GM12878 (cell line): ENCODE measurements around the gene LYVE1. TPM values are rescaled to one million over a fixed set of nuclear protein-coding genes. Genes with fewer than 3 reads are reported as not detected.

Experiments used
- ATAC-seq: fragments of 200-7000 bp; cut with Tn5 transposase; 3 replicates; pipeline ENCODE4 v1.9.1; 2020; ENCODE audit warnings: mild to moderate bottlenecking, moderate library complexity
- BruUV-seq: library from RNA; stranded (reverse); fragments of 400-500 nt; replicated peaks from 2 replicates; lab custom pipeline; 2021; lab: Mats Ljungman, UMichigan
- CTCF ChIA-PET: fragments of 300-600 bp; sonication (Branson Sonifier 250); formaldehyde crosslinking; extraction: SDS; loops from one replicate; lab custom pipeline; 2021; ENCODE audit warnings: inconsistent platforms; lab: Yijun Ruan, JAX
- POLR2A ChIA-PET: fragments of 350-600 bp; formaldehyde crosslinking; extraction: SDS; loops from one replicate; lab custom pipeline; 2021; ENCODE audit warnings: inconsistent platforms; lab: Charles Lee
- RAD21 ChIA-PET: fragments of 300-600 bp; sonication (Branson Sonifier 250); formaldehyde crosslinking; loops from one replicate; lab custom pipeline; 2023; ENCODE audit warnings: antibody characterized with exemption; ENCODE audit not compliant: unreplicated experiment; lab: Charles Lee
- SMC1A ChIA-PET: fragments of 300-600 bp; sonication (Branson Sonifier 250); formaldehyde crosslinking; loops from one replicate; lab custom pipeline; 2023; ENCODE audit not compliant: unreplicated experiment, uncharacterized antibody; lab: Charles Lee
- DNase-seq: peaks from one replicate; pipeline ENCODE4 v3.0.0-alpha.2; 2011; ENCODE audit warnings: low read depth, low spot score
- FAIRE-seq: peaks from 3 replicates; lab custom pipeline; 2011; peaks lifted over from hg19 to GRCh38; lab: Jason Lieb, UNC
- H2AFZ ChIP-seq: 2 replicates; pipeline ENCODE4 v1.6.0; 2011; ENCODE audit warnings: low read depth, low read length, control low read depth; ENCODE audit not compliant: control insufficient read depth
- H3K27ac ChIP-seq: 2 replicates; pipeline ENCODE4 v1.5.1; 2011; ENCODE audit warnings: control low read depth; ENCODE audit not compliant: control insufficient read depth, insufficient read depth
- H3K27me3 ChIP-seq, 2 experiments: replicated peaks in 1 of 2; 2 replicates each; pipeline versions ENCODE4 v1.6.0 to v1.6.1; 2011; ENCODE audit warnings: low read length in 1 of 2; ENCODE audit not compliant: control insufficient read depth in 2 of 2, insufficient read depth in 2 of 2
- H3K36me3 ChIP-seq, 2 experiments: 2 replicates each; pipeline ENCODE4 v1.5.1; 2011; ENCODE audit warnings: low read length in 1 of 2; ENCODE audit not compliant: control insufficient read depth in 2 of 2, insufficient read depth in 2 of 2
- H3K4me1 ChIP-seq: 2 replicates; pipeline ENCODE4 v1.6.1; 2011; ENCODE audit warnings: mild to moderate bottlenecking, low read length, moderate library complexity, mixed read lengths; ENCODE audit not compliant: control insufficient read depth, insufficient read depth
- H3K4me2 ChIP-seq: 2 replicates; pipeline ENCODE4 v1.6.0; 2011; ENCODE audit warnings: control low read depth; ENCODE audit not compliant: control insufficient read depth, insufficient read depth
- H3K4me3 ChIP-seq: fragments of 200-600 bp; sonication (generic); 2 replicates; pipeline ENCODE4 v1.5.1; 2016
- H3K79me2 ChIP-seq: 2 replicates; pipeline ENCODE4 v1.6.0; 2011; ENCODE audit warnings: low read length; ENCODE audit not compliant: control insufficient read depth, insufficient read depth
- H3K9ac ChIP-seq: 2 replicates; pipeline ENCODE4 v1.8.0; 2011; ENCODE audit warnings: low read length, control low read depth, mixed read lengths; ENCODE audit not compliant: control insufficient read depth, insufficient read depth
- H3K9me3 ChIP-seq: replicated peaks from 3 replicates; pipeline ENCODE4 v1.5.1; 2011; ENCODE audit warnings: mild to moderate bottlenecking, low read length; ENCODE audit not compliant: control insufficient read depth, insufficient read depth
- H4K20me1 ChIP-seq: 2 replicates; pipeline ENCODE4 v1.6.0; 2011; ENCODE audit not compliant: control insufficient read depth, insufficient read depth
- FOS ChIP-seq: IDR thresholded peaks from 3 replicates; pipeline ENCODE4 v1.6.1; 2011; ENCODE audit warnings: borderline replicate concordance; ENCODE audit not compliant: insufficient read length; ENCODE audit errors: extremely low read depth
- IRF4 ChIP-seq: IDR thresholded peaks from 2 replicates; pipeline ENCODE4 v1.6.1; 2011; ENCODE audit warnings: low read depth, low read length
- KDM1A ChIP-seq: fragments of 200-600 bp; sonication (generic); IDR thresholded peaks from 2 replicates; pipeline ENCODE4 v1.6.1; 2016; ENCODE audit warnings: borderline replicate concordance
- PAX5 ChIP-seq: IDR thresholded peaks from 2 replicates; pipeline ENCODE4 v1.6.1; 2011; ENCODE audit warnings: low read depth, low read length, borderline replicate concordance
- SUZ12 ChIP-seq: fragments of 200-600 bp; sonication (generic); IDR thresholded peaks from one replicate; pipeline ENCODE4 v1.6.1; 2018; ENCODE audit warnings: antibody characterized with exemption, mild to moderate bottlenecking; ENCODE audit not compliant: unreplicated experiment
- TCF3 ChIP-seq: IDR thresholded peaks from 2 replicates; pipeline ENCODE4 v1.6.1; 2012; ENCODE audit warnings: low read depth, mild to moderate bottlenecking, low read length, borderline replicate concordance; ENCODE audit not compliant: insufficient read depth
- WGBS: methylation state at CpG from one replicate; pipeline ENCODE4 v1.1.6; 2016; ENCODE audit warnings: low lambda C conversion rate; ENCODE audit not compliant: insufficient replicate concordance, insufficient coverage; ENCODE audit errors: missing lambda C conversion rate; 5-methylcytosine and 5-hydroxymethylcytosine counted together
- in situ Hi-C: fragments of 300-500 bp; cut with MboI; formaldehyde crosslinking; loops from 9 replicates; pipeline ENCODE4 v1.14.3; 2018; ENCODE audit warnings: mixed read lengths
- intact Hi-C: fragments of 100-400 bp; cut with micrococcal nuclease; formaldehyde crosslinking; loops from one replicate; pipeline ENCODE4 v1.14.2; 2022; ENCODE audit not compliant: unreplicated experiment
- polyA plus RNA-seq, 11 experiments: library from polyadenylated mRNA; depleted of rRNA in 4 of 11; unstranded in 6 of 11; stranded (reverse) in 5 of 11; fragments of >200 nt; fragmentation: Nextera tagmentation in 4 of 11; fragmentation: Illumina TruSeq in 1 of 11; extraction: Ambion mirVana in 4 of 11; extraction: Trizol in 1 of 11; gene quantifications; 1 replicate in 1 of 11; 2 replicates in 10 of 11; pipeline versions ENCODE4 v1.2.1 to v1.2.3, GENCODE V29; 2011 to 2016; ENCODE audit warnings: inconsistent platforms in 2 of 11, missing spikeins in 2 of 11, low read depth in 1 of 11
- total RNA-seq, 4 experiments: library from RNA; depleted of rRNA in 3 of 4; stranded (reverse); fragments of >200 nt in 3 of 4; fragmentation: Illumina TruSeq in 1 of 4; extraction: Trizol in 1 of 4; gene quantifications; 2 replicates each; pipeline versions ENCODE4 v1.2.1 to v1.2.3, GENCODE V29; 2013 to 2021
- TF ChIP-seq, protein P1 (sequence below): IDR thresholded peaks from 2 replicates; pipeline ENCODE4 v1.6.1; 2011; ENCODE audit warnings: borderline replicate concordance, low read depth, mild to moderate bottlenecking, moderate library complexity, mixed read lengths, low read length; ENCODE audit not compliant: insufficient read depth; ENCODE audit errors: extremely low read length
- TF ChIP-seq, protein P2 (sequence below): fragments of 450-650 bp; formaldehyde crosslinking; IDR thresholded peaks from 2 replicates; pipeline ENCODE4 v1.4.0; 2022; ENCODE audit warnings: mild to moderate bottlenecking, moderate library complexity

Gene LYVE1
- total and polyA plus RNA-seq, 10 of the 15 experiments (the other 5 are each of a cell fraction or from before 2014, with no cell fraction given): 0.15 TPM; not detected in 9

- ChIA-PET RAD21 (no interaction called here), SMC1A (interaction anchor here (0.9 to 1.2 kb wide), 2 partner anchors 10 to 148 kb away, joined by 3 to 4 read pairs; no protein-coding TSS in a partner anchor), CTCF (no interaction called here), POLR2A (no interaction called here)
- H3K27me3 ChIP-seq: peaks cover 0 to 1% of the 10 kb centered on the region in 2 experiments; a peak in 3 of 4 replicates
- WGBS: 100% methylated on average over 1 of the region's 1 CpG
- no peak for FAIRE-seq
- H2AFZ ChIP-seq: no peak overlapping the region
- no peak for DNase-seq
- no peaks in the 10 kb centered on the region for H3K79me2 ChIP-seq
- H3K4me3 ChIP-seq: no peak overlapping the region
- H4K20me1 ChIP-seq: no peaks in the 10 kb centered on the region
- H3K4me2 ChIP-seq: no peak overlapping the region
- no peak overlapping the region for H3K27ac ChIP-seq
- intact Hi-C loops (no loop called here), in situ Hi-C loops (no loop called here)
- no peaks in the 10 kb centered on the region for H3K36me3 ChIP-seq
- H3K9ac ChIP-seq: no peak overlapping the region
- no peak for ATAC-seq
- TF ChIP-seq SUZ12 (no peak), TCF3 (no peak), FOS (no peak), PAX5 (no peak), IRF4 (no peak), KDM1A (no peak)
- TF ChIP-seq, protein P1, sequence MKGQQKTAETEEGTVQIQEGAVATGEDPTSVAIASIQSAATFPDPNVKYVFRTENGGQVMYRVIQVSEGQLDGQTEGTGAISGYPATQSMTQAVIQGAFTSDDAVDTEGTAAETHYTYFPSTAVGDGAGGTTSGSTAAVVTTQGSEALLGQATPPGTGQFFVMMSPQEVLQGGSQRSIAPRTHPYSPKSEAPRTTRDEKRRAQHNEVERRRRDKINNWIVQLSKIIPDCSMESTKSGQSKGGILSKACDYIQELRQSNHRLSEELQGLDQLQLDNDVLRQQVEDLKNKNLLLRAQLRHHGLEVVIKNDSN: no peak
- TF ChIP-seq, protein P2, sequence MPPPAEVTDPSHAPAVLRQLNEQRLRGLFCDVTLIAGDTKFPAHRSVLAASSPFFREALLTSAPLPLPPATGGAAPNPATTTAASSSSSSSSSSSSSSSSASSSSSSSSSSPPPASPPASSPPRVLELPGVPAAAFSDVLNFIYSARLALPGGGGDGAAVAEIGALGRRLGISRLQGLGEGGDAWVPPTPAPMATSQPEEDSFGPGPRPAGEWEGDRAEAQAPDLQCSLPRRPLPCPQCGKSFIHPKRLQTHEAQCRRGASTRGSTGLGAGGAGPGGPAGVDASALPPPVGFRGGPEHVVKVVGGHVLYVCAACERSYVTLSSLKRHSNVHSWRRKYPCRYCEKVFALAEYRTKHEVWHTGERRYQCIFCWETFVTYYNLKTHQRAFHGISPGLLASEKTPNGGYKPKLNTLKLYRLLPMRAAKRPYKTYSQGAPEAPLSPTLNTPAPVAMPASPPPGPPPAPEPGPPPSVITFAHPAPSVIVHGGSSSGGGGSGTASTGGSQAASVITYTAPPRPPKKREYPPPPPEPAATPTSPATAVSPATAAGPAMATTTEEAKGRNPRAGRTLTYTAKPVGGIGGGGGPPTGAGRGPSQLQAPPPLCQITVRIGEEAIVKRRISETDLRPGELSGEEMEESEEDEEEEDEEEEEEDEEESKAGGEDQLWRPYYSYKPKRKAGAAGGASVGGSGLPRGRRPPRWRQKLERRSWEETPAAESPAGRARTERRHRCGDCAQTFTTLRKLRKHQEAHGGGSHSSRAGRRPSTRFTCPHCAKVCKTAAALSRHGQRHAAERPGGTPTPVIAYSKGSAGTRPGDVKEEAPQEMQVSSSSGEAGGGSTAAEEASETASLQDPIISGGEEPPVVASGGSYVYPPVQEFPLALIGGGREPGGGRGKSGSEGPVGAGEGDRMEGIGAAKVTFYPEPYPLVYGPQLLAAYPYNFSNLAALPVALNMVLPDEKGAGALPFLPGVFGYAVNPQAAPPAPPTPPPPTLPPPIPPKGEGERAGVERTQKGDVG: no peak
- TF ChIP-seq, all 136 proteins: peak for 0
- H3K4me1 ChIP-seq: no peaks in the 10 kb centered on the region
- no TSS peak for BruUV-seq
- no peaks in the 10 kb centered on the region for H3K9me3 ChIP-seq
Measured at GRCh38 chr11:10561947-10562346, 6.5 kb downstream of the LYVE1 start.
